ENCODE results near the gene MAGI2.

MAGI2 gene

DNA sequence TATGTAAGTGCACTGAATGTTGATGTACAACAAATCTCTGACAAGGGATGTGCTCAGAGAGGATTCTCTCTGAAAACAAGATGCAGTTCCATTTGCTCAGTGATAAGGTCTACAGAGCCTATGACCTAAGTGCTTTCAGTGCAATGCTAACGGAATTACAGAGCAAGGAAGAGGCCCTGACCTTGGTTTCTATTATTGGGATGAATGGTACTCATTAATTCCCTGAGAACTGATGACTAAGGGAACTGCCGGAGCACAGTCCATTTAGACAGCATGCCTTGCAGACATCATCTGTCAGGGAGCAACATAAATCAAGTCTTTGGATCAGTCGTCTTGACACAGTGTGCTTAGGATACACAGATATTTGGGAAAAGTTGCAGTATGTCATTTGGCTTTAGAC is 1314.1 kb downstream of the MAGI2 start:
- no peak for DNase-seq (ENCODE audit: low read depth)

DNA sequence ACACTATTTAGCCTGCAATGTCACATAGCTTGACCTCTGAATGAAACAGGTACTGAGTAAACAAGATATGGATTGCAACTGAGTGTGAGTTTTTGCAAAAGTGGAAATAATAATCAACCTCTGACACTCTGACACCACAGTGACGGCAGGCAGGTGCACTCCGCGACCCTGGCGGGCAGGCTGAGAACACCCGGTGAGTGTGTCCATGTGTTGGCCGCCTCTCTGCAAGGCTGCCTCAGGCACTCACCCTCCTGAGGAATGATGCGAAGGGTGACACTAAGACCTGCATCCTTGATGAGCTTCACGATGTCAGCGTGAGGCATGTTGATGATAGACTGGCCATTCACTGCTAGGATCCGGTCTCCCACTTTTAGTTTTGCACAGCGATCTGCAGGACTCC is 1318.7 kb downstream of the MAGI2 start:
- DNase-seq (ENCODE audit: low read depth) = no peak

DNA sequence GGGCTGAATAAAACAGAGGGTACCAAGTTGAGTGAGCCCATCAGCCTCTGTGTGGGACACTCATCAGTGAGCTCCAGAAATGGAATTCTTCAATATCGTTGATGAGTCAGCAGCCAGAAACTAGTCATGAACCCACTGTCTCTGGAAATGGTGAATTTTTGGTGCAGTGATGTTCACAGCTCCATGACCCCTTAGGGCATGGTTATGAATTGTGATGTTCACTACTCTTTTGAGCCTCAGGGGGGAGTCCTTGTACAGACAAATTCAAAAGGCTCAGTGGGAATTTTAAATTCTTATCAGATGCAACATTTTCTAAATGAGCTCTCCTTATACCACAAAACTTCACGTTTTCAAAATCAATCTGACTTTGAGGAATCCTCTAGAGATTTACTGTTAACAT is 1319.2 kb downstream of the MAGI2 start:
- no peak for DNase-seq (ENCODE audit: low read depth)

DNA sequence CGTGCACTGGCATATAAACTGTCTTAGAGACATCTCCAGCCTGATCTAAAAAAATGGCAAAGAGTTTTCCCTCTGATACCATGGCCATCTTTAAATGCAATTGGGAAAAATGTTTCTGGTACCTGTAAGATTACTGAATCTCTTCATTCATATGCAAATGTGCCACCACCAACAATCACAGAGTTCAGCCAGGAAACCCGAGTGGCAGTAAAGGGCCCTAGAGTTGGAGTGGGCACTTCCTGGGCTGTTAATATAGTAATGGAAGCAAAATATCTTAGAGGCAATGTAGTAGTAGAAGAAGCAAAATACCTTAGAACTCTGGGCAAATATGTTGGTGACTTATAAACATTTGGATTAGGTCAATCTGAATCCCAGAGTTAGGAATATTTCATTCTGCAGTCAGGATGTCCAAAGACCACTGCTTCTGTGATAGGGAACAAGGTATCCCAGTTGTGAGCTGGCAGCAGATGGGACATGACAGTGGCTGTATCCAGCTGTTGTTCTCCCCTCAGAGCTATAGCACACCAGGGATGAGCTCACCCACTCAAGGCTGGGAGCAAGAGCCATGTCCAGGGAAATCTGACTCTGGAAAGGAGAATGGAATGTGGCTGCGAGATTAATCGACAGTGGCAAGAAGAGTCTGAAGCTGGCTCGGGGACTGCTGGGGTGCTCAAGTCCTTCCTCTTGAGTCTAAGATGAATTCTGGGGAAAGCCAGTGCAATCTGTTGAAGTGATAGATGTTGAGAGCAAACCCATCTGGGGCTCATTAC is 1322.8 kb downstream of the MAGI2 start:
- no peak for DNase-seq (ENCODE audit: low read depth)

DNA sequence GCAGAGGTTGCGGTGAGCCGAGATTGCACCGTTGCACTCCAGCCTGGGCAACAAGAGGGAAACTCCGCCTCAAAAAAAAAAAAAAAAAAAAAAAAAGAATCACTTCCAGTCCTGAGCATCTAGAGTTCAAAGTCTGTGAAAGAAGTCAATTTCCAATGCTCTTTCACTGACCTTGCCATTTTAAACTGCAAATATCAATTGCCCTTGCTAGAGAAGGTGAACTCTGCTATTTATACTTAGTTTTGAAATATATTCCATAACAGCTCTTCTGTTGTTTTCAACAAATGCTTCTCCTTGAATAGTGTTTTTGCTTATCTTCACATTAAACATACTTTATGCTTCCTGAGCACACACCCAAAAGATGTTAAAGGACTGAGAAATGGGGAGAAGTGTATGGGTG is 1323.6 kb downstream of the MAGI2 start:
- no peak for DNase-seq (ENCODE audit: low read depth)

DNA sequence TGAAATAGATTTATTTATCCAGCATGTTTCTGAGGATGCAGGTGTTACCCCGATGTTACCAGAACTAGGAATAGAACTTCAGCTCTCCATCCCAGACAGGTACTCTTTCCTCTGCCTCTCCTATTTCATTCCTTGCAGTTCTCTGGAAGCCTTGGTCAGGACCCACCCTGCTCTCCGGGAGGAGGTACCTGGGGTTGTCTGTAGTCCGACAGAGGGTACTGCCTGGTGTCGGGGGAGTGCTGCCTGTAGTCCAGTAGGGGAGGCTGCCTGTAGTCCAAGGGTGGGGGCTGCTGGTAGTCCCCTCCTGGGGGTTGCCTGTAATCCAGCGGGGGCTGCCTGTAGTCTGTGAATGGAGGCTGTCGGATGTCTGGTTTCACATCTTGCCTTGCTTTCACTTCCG is 1326.5 kb downstream of the MAGI2 start:
- DNase-seq (ENCODE audit: low read depth) = no peak

DNA sequence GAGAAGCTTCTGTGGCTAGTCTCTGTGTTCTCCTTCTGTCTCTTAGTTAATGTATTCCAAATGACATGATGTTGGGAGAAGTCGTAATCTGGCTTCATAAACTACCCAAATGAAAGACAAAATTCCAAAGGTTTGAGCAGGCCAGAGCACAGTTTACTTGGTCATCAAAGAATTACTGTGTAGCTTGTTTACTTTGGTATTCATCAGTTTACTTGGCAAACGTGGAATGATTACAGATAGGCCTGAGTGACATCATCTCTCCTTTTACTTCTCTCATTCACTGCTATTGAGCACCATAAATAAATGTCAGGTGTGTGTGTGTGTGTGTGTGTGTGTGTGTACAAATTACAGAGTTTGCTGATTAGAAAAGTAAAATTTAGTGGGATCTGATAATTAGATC is 1327.6 kb downstream of the MAGI2 start:
- no peak for DNase-seq (ENCODE audit: low read depth)

DNA sequence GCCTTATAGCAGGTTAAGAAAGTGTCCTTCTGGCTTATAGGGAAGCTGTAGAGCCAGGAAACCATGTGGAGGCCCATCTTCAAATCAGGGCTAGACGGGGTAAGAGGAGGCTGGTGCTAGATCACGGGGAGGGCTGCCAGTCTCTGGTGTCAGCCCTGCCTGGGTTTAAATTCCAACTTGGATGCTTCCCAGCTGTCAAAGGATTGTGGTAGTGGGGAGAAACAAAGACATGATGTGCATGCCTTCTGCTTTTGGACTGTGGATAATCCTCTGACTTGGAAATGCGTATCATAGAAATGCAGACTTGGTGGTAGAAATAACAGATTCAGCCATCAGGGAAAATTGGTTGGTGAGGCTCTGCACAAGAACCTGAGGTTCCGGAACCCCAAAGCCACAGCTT is 1329.3 kb downstream of the MAGI2 start:
- no peak for DNase-seq (ENCODE audit: low read depth)

DNA sequence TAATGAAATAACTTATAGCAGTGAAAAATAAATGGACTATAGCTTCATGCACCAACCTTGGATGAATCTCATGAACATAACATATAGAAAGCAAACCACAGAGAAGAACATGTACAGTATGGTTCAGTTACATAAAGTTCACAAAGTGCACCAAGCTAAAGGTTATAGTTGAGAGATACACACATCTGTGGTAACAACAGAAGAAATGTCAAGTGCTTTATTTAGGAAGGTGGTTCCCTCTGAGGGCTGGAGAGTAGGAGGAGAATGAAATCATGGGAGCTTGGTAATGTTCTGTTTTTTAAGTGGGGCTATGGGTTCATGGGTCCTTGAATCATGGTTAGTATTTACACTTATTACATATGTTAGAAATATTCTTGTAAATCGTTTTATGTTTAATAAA is 1331.6 kb downstream of the MAGI2 start:
- no peak for DNase-seq (ENCODE audit: low read depth)

DNA sequence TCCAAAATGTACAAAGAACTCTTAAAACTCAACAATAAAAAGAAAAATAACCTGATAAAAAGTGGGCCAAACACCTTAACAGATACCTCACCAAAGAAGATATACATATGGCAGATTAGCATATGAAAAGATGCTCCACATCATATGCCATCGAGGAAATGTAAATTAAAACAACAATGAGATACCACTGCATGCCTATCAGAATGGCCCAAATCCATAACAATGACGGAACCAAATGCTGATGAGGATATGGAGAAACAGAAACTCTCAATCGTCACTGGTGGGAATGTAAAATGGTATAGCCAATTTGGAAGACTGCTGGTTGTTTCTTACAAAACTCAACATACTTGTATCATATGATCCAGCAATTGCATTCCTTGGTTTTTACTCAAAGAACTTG is 1335.0 kb downstream of the MAGI2 start:
- no peak for DNase-seq (ENCODE audit: low read depth)

DNA sequence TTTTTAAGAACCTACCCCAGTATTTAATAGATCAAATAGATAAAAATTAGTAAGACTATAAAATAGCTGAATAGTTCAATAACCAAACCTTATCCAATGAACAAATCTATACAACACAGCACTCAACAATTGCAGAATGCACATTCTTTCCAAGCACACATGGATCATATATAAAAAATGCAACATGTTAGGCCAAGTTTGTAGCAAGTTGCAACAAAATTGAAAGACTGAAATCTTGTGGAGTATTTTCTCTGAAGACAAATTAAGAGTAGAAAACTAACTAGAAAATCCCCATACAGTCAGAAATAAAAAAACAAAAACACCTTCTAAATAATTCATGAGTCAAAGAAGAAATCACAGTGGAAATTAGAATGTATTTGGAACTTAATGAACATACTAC is 1337.6 kb downstream of the MAGI2 start:
- DNase-seq (ENCODE audit: low read depth) = no peak

DNA sequence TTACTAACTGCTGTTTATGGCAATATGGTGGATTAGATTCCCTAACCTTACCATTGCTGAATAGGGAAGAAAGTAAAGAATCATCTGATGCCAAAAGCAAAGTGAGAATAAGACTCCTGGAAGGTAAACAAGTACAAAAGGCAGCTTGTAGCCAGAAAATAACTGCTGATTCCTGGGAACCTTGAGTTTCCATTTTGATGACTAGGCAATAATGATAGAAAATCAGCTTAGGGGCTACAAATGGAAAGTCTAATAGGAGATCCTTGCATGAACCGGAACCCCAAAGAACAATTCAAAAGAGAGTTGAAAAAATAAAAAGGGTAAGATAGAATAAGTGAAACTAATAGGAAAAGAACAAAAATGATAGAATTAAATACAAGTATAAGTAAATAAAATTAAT is 1338.5 kb downstream of the MAGI2 start:
- DNase-seq (ENCODE audit: low read depth) = no peak

DNA sequence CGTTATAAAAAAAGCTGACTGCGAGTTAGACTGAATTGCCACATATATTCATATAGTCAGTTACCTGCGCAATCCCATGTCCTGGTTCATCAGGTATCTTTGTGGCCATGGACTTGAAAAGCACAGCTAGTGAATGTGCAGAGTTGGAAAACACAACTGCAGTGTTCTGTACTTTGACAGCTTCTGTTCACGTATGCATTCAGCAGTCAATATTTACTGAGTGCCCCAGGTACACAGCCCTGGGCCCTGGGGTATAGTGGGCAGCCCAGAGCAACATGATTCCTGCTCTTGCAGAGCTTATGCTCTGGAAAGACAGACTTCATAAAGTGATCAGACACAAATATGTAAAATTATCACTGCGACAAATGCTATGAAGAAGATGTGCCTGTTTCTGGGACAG is 1341.0 kb downstream of the MAGI2 start:
- no peak for DNase-seq (ENCODE audit: low read depth)

DNA sequence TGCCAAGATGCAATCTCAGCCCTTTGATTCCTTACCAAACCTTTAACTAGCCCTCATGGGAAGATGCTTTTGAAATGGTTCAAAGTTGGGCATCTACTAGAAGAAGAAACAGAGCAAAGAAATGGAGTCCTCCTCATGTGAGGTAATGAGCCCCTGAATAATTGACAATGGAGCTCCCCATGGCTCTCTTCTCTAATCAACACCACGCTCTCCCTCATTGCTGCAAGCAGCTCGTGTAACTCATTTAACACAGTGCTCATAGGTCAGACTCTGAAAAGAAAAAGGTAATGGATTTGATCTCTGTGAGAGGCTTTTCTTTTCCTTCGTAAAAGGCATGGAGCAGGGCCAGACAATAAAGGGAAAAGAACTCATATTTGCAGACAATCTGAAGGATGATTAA is 1342.1 kb downstream of the MAGI2 start:
- DNase-seq (ENCODE audit: low read depth) = no peak

DNA sequence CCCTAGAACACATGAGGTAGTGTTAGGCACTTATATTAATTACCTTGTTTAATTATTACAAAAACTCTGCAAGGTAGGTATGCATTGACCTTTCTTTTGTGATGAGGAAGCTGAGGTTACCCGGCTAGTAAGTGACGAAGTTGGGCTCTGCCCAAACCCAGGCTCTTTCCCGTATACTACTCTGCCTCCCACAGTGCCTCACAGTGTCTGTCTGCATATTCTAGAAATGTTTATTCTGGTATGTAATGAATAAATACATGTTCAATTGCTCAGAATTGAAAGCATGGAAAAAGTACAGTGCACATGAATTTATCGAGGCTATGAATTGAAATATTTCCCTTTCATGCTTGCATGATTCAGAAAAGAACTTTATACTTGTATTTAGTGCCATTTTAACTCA is 1350.0 kb downstream of the MAGI2 start:
- DNase-seq (ENCODE audit: low read depth) = no peak

DNA sequence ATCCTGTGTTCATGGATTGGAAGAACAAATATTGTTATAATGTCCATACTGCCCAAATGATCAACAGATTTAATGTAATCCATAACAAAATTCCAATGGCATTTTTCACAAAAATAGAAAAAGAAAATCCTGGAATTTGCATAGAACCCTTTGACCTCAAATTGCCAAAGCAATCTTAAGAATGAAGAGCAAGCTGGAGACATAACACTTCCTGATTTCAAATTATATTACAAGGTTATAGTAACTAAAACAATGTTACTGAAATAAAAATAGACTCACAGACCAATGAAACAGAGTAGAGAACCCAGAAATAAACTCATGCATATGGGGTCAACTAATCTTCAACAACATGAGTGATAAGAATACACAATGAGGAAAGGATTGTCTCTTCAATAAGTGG is 1352.4 kb downstream of the MAGI2 start:
- DNase-seq (ENCODE audit: low read depth) = no peak

DNA sequence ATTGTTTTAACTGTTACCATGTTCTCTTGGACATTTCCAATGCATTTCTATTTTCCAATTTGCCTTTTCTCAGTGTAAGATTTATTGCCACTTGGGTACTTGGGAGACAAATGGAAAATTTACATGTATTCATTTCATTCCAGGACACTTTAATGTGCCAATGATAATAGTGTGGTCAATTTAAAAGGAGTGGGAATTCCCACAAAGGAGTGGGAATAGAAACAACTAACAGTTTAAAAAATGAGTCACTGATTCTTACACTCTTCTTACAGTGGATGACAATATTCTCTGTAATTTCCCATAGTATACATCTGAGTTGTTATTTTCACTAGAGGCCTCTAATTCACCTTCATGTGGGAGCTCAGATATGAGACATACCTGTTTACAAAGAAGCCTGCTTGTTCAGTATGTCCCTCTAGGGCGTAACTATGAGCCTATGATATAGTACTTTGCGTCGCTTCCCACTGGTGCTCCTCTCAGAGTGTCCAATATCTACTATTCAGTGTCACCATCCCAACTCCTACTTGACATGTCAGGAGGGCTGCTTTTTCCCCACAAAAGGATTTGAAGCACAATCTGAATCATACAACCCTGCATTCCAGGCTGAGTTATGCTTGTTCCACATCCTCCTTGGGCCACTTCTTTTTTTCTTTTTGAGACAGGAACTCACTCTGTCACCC is 1353.6 kb downstream of the MAGI2 start:
- no peak for DNase-seq (ENCODE audit: low read depth)

DNA sequence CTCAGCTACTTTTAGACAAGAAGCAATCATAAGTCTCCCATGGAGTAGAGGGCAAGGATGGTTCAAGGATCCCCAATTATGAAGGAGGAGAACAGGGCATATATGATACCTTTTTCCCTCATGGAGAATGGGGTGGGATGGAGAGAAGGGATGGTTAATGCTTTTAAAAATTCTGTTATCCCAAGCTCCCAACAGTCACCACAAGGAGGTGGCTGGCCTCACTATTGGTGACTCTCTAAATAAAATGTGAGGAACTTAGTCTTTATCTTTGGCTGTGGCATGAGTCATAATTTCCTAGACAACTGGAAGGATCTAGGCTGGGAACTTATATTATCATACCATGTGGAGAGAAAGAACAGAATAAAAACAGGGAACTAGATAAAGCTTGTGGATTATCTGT is 1357.9 kb downstream of the MAGI2 start:
- no peak for DNase-seq (ENCODE audit: low read depth)

DNA sequence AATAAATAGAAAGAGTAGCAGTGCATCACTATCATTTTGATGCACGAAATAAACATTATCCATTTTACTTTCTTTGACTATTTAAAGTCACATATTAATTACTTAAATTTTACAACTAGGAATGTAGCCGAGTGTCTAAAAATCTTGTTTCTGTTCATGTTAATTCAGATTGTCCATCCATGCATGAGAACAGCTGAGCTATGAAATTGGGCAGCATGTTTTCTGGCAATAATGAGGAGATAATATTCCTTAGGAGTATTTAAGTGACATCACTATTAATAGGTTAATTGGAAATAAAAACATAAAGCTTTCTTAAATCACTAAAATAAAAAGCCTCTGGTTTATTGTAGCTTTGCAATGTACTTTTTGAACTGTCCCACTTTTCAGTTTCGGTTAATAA is 1361.1 kb downstream of the MAGI2 start:
- DNase-seq (ENCODE audit: low read depth) = no peak

DNA sequence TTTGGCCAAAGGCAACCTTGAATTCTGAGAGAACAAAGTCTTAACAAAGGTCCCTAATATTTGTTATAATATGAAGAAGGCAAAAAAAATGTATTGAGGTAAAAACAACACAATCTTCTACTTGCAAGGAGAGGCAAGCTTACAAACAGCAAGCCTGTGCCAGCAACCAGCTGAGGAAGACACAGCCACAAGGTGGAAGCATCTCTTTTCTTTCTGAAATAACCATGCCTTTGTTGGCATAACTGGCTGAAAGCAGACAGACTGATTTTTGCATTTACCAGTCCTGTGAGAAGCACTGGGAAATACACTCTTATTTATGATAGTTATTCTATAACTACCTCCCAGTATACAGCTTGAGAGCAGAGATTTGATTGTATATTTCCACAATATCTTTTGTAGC is 1362.9 kb downstream of the MAGI2 start:
- no peak for DNase-seq (ENCODE audit: low read depth)

DNA sequence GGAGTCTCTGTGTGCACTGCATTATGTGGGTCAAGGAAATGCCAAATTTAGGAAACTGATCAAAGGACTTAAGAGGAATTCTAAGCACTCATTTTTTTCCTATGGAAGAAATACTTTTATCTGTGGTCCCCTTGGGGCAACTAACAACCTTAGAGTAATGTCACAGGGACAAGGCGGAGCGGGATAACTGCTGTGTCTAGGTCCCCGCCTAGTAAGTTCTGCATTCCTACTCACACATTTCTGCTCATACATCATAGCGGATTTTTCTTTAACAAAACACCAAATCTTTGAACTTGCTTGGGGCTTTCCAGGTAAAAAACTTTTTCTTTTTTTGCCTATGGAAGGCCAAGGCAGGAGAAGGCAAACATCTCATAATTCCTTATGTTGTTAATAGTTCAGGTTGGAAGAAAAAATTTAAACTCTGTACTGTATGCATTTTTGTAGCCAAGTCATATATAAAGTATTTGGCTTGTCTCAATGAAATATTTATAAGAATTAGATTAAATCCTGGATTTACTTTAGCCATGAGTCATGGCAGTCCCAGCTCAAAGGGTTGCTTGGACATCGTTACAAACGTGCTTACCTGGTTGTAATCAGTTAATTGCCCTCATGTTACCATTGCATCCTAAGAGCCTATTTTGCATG is 1369.9 kb downstream of the MAGI2 start:
- no peak for DNase-seq (ENCODE audit: low read depth)

DNA sequence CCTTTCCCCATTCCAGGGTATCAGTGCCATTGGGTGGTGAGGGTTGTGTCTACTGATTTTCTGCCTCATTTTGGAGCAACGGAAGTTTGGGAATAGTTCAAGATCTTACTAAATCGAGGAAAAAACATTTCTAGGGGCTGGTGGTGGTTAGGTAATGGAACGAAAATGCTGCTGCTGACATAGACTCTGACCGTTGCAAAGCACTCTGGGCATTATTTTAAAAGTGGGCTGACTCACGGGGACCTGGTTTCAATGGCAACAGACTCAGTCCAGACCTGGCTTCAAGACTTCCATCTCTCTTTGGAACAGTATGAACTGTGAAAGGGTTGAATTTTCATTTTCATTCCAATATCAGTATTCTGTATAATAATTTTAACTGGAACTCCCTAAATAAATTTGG is 1370.9 kb downstream of the MAGI2 start:
- no peak for DNase-seq (ENCODE audit: low read depth)

DNA sequence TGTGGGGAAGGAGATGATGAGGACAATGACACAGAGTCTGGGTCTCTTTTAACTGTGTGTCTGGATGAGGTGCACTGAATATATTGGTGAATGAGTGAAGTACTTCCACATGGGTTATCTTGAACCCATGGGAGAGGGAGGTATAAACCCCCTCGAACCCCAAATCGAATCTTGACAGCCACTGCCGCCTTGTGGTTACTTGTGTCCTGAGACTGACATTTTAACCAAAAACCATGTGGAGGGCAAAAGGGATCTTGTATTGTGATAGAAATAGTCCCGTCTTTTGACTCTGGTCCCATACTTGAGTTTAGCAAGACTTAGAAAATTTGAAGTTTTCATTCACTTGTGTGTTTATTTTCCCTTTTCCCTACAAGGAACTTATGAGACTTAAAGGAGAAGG is 1371.6 kb downstream of the MAGI2 start:
- no peak for DNase-seq (ENCODE audit: low read depth)

DNA sequence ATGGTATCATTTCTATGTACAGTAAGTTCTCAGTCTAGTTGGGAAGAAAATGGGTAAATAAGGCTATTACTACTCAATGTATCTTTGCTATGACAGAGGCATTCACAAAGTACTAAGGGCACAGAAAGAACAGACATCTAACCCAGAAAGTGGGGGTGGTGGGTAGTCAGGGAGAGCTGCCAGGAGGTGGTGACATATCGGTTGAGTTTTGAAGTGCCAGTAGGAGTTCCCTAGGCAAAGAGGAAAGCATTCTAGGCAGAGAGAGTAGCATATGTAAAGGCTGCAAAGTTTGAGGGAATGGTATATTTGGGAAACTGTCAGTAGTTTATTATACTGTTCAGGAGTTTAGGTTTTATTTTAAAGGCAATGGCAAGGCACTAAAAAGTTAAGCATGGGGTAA is 1372.1 kb downstream of the MAGI2 start:
- DNase-seq (ENCODE audit: low read depth) = no peak

Data from activated gamma-delta T cell treated with anti-CD3 and anti-CD28 coated beads, Interleukin-2, amount 50 U/mL, for 16 hours (primary cell).